Right kidney (tissue), 1 donor: ENCODE measurements around the gene SLC19A1.
"Not testable (repeated sequence)": the region's sequence is repeated elsewhere in the genome, so short reads cannot be mapped to it uniquely, and the experiment has no call there.

Experiments
- DNase-seq: peaks from one replicate; pipeline ENCODE4 v3.0.0-alpha.2; 2016

Gene SLC19A1

GRCh38 chr21:45504516-45505415 is 37.5 kb downstream of the SLC19A1 start:
- DNase-seq, result no peak

GRCh38 chr21:45504021-45504515 is 38.2 kb downstream of the SLC19A1 start:
- DNase-seq, result no peak

GRCh38 chr21:45503226-45503625 is 39.0 kb downstream of the SLC19A1 start:
- DNase-seq, result not testable (repeated sequence)

- DNase-seq, result no peak
Observed at GRCh38 chr21:45502600-45502999, 39.6 kb downstream of the SLC19A1 start.

- no peak for DNase-seq
Observed at GRCh38 chr21:45502006-45502345, 40.3 kb downstream of the SLC19A1 start.

GRCh38 chr21:45501081-45502005 is 40.9 kb downstream of the SLC19A1 start:
- DNase-seq, result not testable (repeated sequence)

- DNase-seq, result no peak
Observed at GRCh38 chr21:45499970-45500577, 42.2 kb downstream of the SLC19A1 start.

GRCh38 chr21:45499201-45499750 is 43.0 kb downstream of the SLC19A1 start:
- no peak for DNase-seq

- no peak for DNase-seq
Observed at GRCh38 chr21:45498646-45499000, 43.6 kb downstream of the SLC19A1 start.

GRCh38 chr21:45497846-45498645 is 44.2 kb downstream of the SLC19A1 start:
- no peak for DNase-seq

- no peak for DNase-seq
Observed at GRCh38 chr21:45496968-45497845, 45.0 kb downstream of the SLC19A1 start.

GRCh38 chr21:45496151-45496967 is 45.9 kb downstream of the SLC19A1 start:
- DNase-seq, result no peak

- no peak for DNase-seq
Observed at GRCh38 chr21:45494851-45495680, 47.2 kb downstream of the SLC19A1 start.

GRCh38 chr21:45494135-45494850 is 47.9 kb downstream of the SLC19A1 start:
- DNase-seq, result no peak

- DNase-seq, result no peak
Observed at GRCh38 chr21:45493401-45494001, 48.7 kb downstream of the SLC19A1 start.

- DNase-seq, result no peak
Observed at GRCh38 chr21:45492765-45493164, 49.5 kb downstream of the SLC19A1 start.

GRCh38 chr21:45491623-45492022 is 50.6 kb downstream of the SLC19A1 start:
- no peak for DNase-seq
